Common myeloid progenitor, CD34-positive (primary cell): ENCODE results near the gene FASTKD3. TPM values are rescaled to one million over a fixed set of nuclear protein-coding genes. Genes with fewer than 3 reads are reported as not detected.
"Not testable (repeated sequence)": the region's sequence is repeated elsewhere in the genome, so short reads cannot be mapped to it uniquely, and the experiment has no call there.

Experiments
- CTCF ChIA-PET: fragments of 350-600 bp; sonication (Branson Sonifier 250); formaldehyde crosslinking; loops from one replicate; lab custom pipeline; 2021; ENCODE audit warnings: antibody characterized with exemption; lab: Charles Lee
- POLR2A ChIA-PET: fragments of 350-600 bp; sonication (Branson Sonifier 250); formaldehyde crosslinking; loops from one replicate; lab custom pipeline; 2021; ENCODE audit warnings: antibody characterized with exemption; lab: Charles Lee
- DNase-seq, 3 donors: peaks; one replicate each; pipeline versions ENCODE4 v3.0.0 to v3.0.0-alpha.2; 2013
- H3K27ac ChIP-seq, 2 experiments: 1 replicate in 1 of 2; 2 replicates in 1 of 2; pipeline ENCODE4 v1.7.0; 2013; ENCODE audit warnings: inconsistent platforms in 2 of 2, low read length in 2 of 2, mild to moderate bottlenecking in 2 of 2, low read depth in 1 of 2, moderate library complexity in 1 of 2; ENCODE audit not compliant: severe bottlenecking in 2 of 2, insufficient read depth in 1 of 2, poor library complexity in 1 of 2
- H3K27me3 ChIP-seq, 5 experiments: replicated peaks in 2 of 5; 1 replicate in 3 of 5; 2 replicates in 2 of 5; pipeline versions ENCODE4 v1.6.1 to v1.7.0; 2013; ENCODE audit warnings: low read length in 4 of 5, mild to moderate bottlenecking in 2 of 5, moderate library complexity in 2 of 5, inconsistent platforms in 1 of 5; ENCODE audit not compliant: insufficient read depth in 5 of 5, control insufficient read depth in 4 of 5
- H3K36me3 ChIP-seq, 4 experiments: 1 replicate in 2 of 4; 2 replicates in 2 of 4; pipeline versions ENCODE4 v1.6.1 to v1.7.0; 2013; ENCODE audit warnings: low read length in 3 of 4, control low read depth in 1 of 4, mild to moderate bottlenecking in 1 of 4; ENCODE audit not compliant: control insufficient read depth in 4 of 4, insufficient read depth in 4 of 4
- H3K4me1 ChIP-seq, 4 experiments: 1 replicate in 3 of 4; 2 replicates in 1 of 4; pipeline versions ENCODE4 v1.6.1 to v1.7.1; 2013; ENCODE audit warnings: low read length in 3 of 4, mild to moderate bottlenecking in 3 of 4, control low read depth in 1 of 4, inconsistent platforms in 1 of 4, moderate library complexity in 1 of 4; ENCODE audit not compliant: control insufficient read depth in 4 of 4, insufficient read depth in 4 of 4; ENCODE audit errors: control extremely low read depth in 1 of 4
- H3K4me3 ChIP-seq, 7 experiments: 1 replicate in 4 of 7; 2 replicates in 3 of 7; pipeline versions ENCODE4 v1.5.1 to v1.7.0; 2013; ENCODE audit warnings: mild to moderate bottlenecking in 7 of 7, low read length in 6 of 7, moderate library complexity in 6 of 7, inconsistent platforms in 2 of 7, low read depth in 2 of 7, control low read depth in 1 of 7; ENCODE audit not compliant: insufficient read depth in 4 of 7, control insufficient read depth in 1 of 7; ENCODE audit errors: extremely low read depth in 1 of 7
- H3K9me3 ChIP-seq, 5 experiments: 1 replicate in 4 of 5; 2 replicates in 1 of 5; pipeline versions ENCODE4 v1.6.1 to v1.7.1; 2013; ENCODE audit warnings: low read length in 4 of 5, mild to moderate bottlenecking in 2 of 5, inconsistent platforms in 1 of 5, low read depth in 1 of 5, moderate library complexity in 1 of 5; ENCODE audit not compliant: control insufficient read depth in 4 of 5, insufficient read depth in 2 of 5; ENCODE audit errors: control extremely low read depth in 1 of 5
- WGBS: methylation state at CpG from one replicate; pipeline ENCODE4 v1.1.5; 2013; ENCODE audit not compliant: insufficient coverage; 5-methylcytosine and 5-hydroxymethylcytosine counted together
- polyA plus RNA-seq: library from polyadenylated mRNA; unstranded; fragments of 120-200 nt; gene quantifications from one replicate; pipeline ENCODE4 v1.2.1, GENCODE V29; 2013

Gene FASTKD3, protein sequence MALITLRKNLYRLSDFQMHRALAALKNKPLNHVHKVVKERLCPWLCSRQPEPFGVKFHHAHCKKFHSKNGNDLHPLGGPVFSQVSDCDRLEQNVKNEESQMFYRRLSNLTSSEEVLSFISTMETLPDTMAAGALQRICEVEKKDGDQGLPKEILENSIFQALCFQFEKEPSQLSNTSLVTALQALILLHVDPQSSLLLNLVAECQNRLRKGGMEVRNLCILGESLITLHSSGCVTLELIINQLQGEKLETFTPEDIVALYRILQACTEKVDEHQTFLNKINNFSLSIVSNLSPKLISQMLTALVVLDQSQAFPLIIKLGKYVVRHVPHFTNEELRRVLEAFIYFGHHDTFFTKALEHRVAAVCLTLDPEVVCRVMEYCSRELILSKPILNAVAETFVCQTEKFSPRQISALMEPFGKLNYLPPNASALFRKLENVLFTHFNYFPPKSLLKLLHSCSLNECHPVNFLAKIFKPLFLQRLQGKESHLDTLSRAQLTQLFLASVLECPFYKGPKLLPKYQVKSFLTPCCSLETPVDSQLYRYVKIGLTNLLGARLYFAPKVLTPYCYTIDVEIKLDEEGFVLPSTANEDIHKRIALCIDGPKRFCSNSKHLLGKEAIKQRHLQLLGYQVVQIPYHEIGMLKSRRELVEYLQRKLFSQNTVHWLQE
- polyA plus RNA-seq = 15.6 TPM

- Histone ChIP-seq H3K36me3 (peaks cover under 1 to 30% (median 14%) of the 10 kb centered on the region in 4 experiments), H3K4me1 (peaks cover 11 to 25% (median 17%) of the 10 kb centered on the region in 4 experiments), H3K27me3 (no peaks in the 10 kb centered on the region), H3K4me3 (peak within 1 kb of the TSS; percentile 79 to 94 (median 90)), H3K9me3 (no peaks in the 10 kb centered on the region), H3K27ac (peak within 1 kb of the TSS; percentile 36 to 81)
- ChIA-PET CTCF (interaction anchor here (0.8 to 2.5 kb wide), 8 partner anchors 8 to 53 kb away, joined by 3 to 7 read pairs (median 4); partner anchors contain the start of gene CFAP90), POLR2A (interaction anchor here (1.5 kb wide), 1 partner anchor 11 kb away, joined by 4 read pairs; no protein-coding TSS in a partner anchor)
- peak; percentile 92 to 95 (median 94) for DNase-seq
- under 1% methylated on average over 76 of the region's 83 CpGs for WGBS
Observed at GRCh38 chr5:7868773-7869473, at the start of gene FASTKD3, which contains the start of gene MTRR. FASTKD3 (minus strand) TSS chr5:7869031; CDS start chr5:7868083, 948 bp downstream. MTRR (plus strand) TSS chr5:7869148; CDS start chr5:7870795, 1,647 bp downstream.

DNA sequence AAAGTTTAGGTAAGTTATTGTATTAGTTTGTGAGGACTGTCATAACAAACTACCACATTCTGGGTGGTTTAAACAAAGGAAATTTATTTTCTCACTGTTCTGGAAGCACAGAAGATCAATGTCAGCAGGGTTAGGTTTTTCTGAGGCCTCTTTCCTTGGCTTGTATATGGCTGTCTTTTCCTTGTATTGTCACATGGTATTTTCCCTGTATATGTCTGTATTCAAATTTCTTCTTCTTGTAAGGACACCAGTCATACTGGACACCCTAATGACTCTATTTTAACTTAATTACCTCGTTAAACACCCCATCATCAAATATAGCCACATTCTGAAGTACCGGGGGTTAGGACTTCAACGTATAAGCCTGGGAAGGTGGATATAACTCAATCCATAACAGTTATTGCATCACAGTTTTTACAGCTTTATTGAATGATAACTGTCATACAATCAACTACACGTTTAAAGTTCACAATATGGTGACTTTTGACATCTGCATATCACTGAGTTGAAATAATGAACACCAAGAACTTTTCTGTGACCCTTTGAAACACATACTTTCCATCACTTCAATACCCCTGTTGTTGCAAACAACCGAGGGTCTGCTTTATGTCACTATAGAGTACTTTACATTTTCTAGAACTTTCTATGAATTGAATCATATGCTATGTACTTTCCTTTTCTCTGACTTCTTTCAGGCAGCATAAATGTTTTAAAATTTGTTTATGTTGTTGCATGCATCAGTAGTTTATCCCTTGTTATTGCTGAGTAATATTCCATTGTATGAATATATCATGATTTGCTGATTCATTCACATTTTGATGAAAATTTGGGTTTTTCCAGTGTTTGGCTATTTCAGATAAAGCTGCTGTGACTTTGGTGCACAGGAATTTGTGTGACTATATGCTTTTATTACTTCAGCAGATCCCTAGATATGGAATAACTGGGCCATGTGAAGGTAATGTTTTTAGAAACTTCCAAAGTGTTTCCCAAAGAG is 48.6 kb upstream of the FASTKD3 start:
- no peaks in the 10 kb centered on the region for H3K27me3 ChIP-seq
- H3K4me1 ChIP-seq = no peaks in the 10 kb centered on the region
- no peak for DNase-seq
- no peak overlapping the region for H3K4me3 ChIP-seq
- ChIA-PET CTCF (interaction anchor here (1.6 kb wide), 1 partner anchor 10 kb away, joined by 5 read pairs; no protein-coding TSS in a partner anchor), POLR2A (no interaction called here)
- H3K27ac ChIP-seq = no peak overlapping the region
- 75% methylated on average over 1 of the region's 5 CpGs for WGBS
- H3K36me3 ChIP-seq = no peaks in the 10 kb centered on the region
- H3K9me3 ChIP-seq = peaks cover 0 to 4% (median 0%) of the 10 kb centered on the region in 5 experiments

DNA sequence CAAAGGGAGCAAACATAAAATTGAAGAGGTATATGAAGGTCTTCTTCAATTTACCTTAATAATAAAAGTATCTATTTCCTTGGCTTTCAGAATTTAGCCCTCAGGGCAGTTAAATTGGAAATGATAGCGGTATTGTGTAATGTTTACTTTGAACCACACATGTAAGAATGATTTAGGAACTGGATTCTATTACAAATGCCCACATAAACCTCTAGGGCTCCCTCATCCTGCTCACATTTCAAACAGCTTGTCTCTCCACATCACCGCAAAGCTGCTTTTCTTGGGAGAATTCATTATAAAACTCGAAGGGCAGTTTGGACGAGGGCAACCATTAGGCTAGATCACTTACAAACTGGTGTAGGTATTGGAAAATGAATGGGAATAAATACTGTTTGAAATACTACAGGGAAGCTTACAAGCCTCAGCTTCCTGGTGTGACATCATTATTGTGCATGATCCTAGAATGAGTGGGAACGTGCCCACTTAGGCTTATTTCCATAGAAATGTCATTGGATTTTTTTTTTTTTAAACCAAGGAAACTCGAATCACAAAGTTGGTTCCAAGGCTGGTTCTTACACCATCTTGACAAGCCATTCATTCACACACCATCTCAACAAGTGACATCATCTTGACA is 47.5 kb upstream of the FASTKD3 start:
- POLR2A ChIA-PET = no interaction called here

GRCh38 chr5:7911429-7911771 is 42.6 kb upstream of the FASTKD3 start:
- Histone ChIP-seq H3K9me3 (peaks cover 3 to 31% (median 8%) of the 10 kb centered on the region in 5 experiments), H3K36me3 (peaks cover 0 to 12% (median 7%) of the 10 kb centered on the region in 4 experiments)
- WGBS = 100% methylated on average over 3 of the region's 3 CpGs
- H3K4me1 ChIP-seq, H3K27ac ChIP-seq, POLR2A ChIA-PET, H3K27me3 ChIP-seq, H3K4me3 ChIP-seq, DNase-seq, CTCF ChIA-PET: not testable (repeated sequence)

More for the DNA sequence above, 47.5 kb upstream of the FASTKD3 start:
- Histone ChIP-seq H3K9me3 (peaks cover 0 to 11% (median 3%) of the 10 kb centered on the region in 5 experiments), H3K4me3 (no peak overlapping the region), H3K27ac (no peak overlapping the region), H3K4me1 (no peaks in the 10 kb centered on the region), H3K27me3 (no peaks in the 10 kb centered on the region), H3K36me3 (no peaks in the 10 kb centered on the region)
- no peak for DNase-seq
- CTCF ChIA-PET = no interaction called here
- 87% methylated on average over 3 of the region's 6 CpGs for WGBS

DNA sequence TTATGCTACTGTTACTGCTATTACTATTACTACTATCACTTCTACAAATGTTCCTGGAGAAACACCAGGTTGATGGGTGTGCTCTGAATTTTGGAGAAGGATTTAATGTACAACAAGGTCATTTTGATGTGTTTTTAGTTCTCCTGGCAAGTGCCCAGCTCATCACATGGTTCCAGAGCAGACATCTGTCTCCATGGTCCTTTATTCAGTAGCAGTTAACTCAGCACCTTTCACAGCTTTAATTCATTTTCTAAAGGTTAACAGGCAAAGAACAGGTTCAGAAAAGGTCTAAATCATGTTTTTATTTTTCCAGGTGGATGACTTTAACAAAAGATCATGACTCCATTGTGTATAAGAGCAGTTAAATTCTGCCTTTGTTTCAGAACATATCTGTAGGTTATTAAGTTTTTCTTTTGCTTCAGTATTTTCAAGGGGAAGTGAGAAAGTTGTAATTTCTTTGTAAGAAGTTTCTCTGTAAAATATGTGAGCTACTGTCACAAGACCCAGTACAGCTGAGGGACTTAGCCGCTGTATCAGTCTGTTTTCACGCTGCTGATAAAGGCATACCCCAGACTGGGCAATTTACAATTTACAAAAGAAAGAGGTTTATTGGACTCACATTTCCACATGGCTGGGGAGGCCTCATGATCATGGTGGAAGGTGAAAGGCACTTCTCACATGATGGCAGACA is 42.1 kb upstream of the FASTKD3 start:
- POLR2A ChIA-PET = no interaction called here

More for the DNA sequence above, 42.1 kb upstream of the FASTKD3 start:
- H3K27ac ChIP-seq = no peak overlapping the region
- no CpG with 5 or more reads among the region's 2 CpGs for WGBS
- no peaks in the 10 kb centered on the region for H3K4me1 ChIP-seq
- no peak overlapping the region for H3K4me3 ChIP-seq
- no peak for DNase-seq
- H3K9me3 ChIP-seq = peaks cover 3 to 31% (median 8%) of the 10 kb centered on the region in 5 experiments
- H3K27me3 ChIP-seq = no peaks in the 10 kb centered on the region
- CTCF ChIA-PET = no interaction called here
- peaks cover 0 to 17% (median 8%) of the 10 kb centered on the region in 4 experiments for H3K36me3 ChIP-seq
